HG03442 (cell line): ENCODE results near the gene PDGFRA.
A peak's percentile ranks its signal among the peaks of the same experiment; 100 is the strongest.
"Not testable (repeated sequence)": the region's sequence is repeated elsewhere in the genome, so short reads cannot be mapped to it uniquely, and the experiment has no call there.

ENCODE experiments used
- ATAC-seq: cut with Tn5 transposase; IDR thresholded peaks from one replicate; pipeline ENCODE4 v1.9.1; 2021; ENCODE audit warnings: mild to moderate bottlenecking, moderate library complexity; ENCODE audit not compliant: unreplicated experiment

PDGFRA gene

GRCh38 chr4:54318904-54319303, 89.8 kb downstream of the PDGFRA start:
- no peak for ATAC-seq

- ATAC-seq, result no peak
Observed at GRCh38 chr4:54320826-54321685, 92.0 kb downstream of the PDGFRA start.

GRCh38 chr4:54322818-54323417, 93.8 kb downstream of the PDGFRA start:
- ATAC-seq, result peak; percentile 91

GRCh38 chr4:54330896-54331295, 101.8 kb downstream of the PDGFRA start:
- ATAC-seq, result no peak

GRCh38 chr4:54332542-54332941, 103.4 kb downstream of the PDGFRA start:
- ATAC-seq, result no peak

GRCh38 chr4:54333657-54334056, 104.6 kb downstream of the PDGFRA start:
- ATAC-seq, result no peak

- ATAC-seq, result not testable (repeated sequence)
Observed at GRCh38 chr4:54334769-54335168, 105.7 kb downstream of the PDGFRA start.

GRCh38 chr4:54337009-54337408, 107.9 kb downstream of the PDGFRA start:
- ATAC-seq, result no peak

- ATAC-seq, result not testable (repeated sequence)
Observed at GRCh38 chr4:54342067-54342466, 113.0 kb downstream of the PDGFRA start.
